Nephron (organoid): Measurements from ENCODE around the gene ACMSD.
A peak's percentile ranks its signal among the peaks of the same experiment; 100 is the strongest.
"Not testable (repeated sequence)": the region's sequence is repeated elsewhere in the genome, so short reads cannot be mapped to it uniquely, and the experiment has no call there.

Experiments used
- H3K27ac Mint-ChIP-seq, 3 experiments: 2 replicates each; pipeline ENCODE4 v1.8.0; 2020; ENCODE audit warnings: mixed read lengths in 3 of 3, mild to moderate bottlenecking in 2 of 3, moderate library complexity in 1 of 3
- H3K27me3 Mint-ChIP-seq: 2 replicates; pipeline ENCODE4 v1.8.0; 2021; ENCODE audit warnings: low read depth, mild to moderate bottlenecking, moderate library complexity, mixed read lengths
- H3K36me3 Mint-ChIP-seq: 2 replicates; pipeline ENCODE4 v1.8.0; 2020; ENCODE audit warnings: low read depth, mixed read lengths
- H3K4me1 Mint-ChIP-seq: 2 replicates; pipeline ENCODE4 v1.8.0; 2020; ENCODE audit warnings: mixed read lengths
- H3K4me3 Mint-ChIP-seq, 3 experiments: 2 replicates each; pipeline ENCODE4 v1.8.0; 2020; ENCODE audit warnings: mild to moderate bottlenecking in 3 of 3, mixed read lengths in 3 of 3, moderate library complexity in 2 of 3
- H3K9me3 Mint-ChIP-seq: 2 replicates; pipeline ENCODE4 v1.8.0; 2020; ENCODE audit warnings: mixed read lengths
- CTCF ChIP-seq, 3 experiments: fragments of 200-600 bp; sonication (generic); IDR thresholded peaks; one replicate each; pipeline ENCODE4 v1.5.0; 2021; ENCODE audit warnings: antibody characterized with exemption in 3 of 3; ENCODE audit not compliant: unreplicated experiment in 3 of 3

The ACMSD gene

GRCh38 chr2:134897932-134898331, 59.5 kb downstream of the ACMSD start:
- no peaks in the 10 kb centered on the region for H3K36me3 Mint-ChIP-seq
- H3K9me3 Mint-ChIP-seq, result no peaks in the 10 kb centered on the region
- H3K27me3 Mint-ChIP-seq, result no peaks in the 10 kb centered on the region
- no peak overlapping the region for H3K4me3 Mint-ChIP-seq
- no peak overlapping the region for H3K27ac Mint-ChIP-seq
- H3K4me1 Mint-ChIP-seq, result peaks cover 10% of the 10 kb centered on the region
- TF ChIP-seq CTCF (IDR thresholded peaks at IDR 0.05; ENCODE audit: unreplicated experiment in 3 of 3), result peak; percentile 39 to 50 (median 41)

GRCh38 chr2:134899204-134899603, 60.8 kb downstream of the ACMSD start:
- Mint-ChIP-seq H3K36me3 (no peaks in the 10 kb centered on the region), H3K9me3 (no peaks in the 10 kb centered on the region), H3K4me3 (no peak overlapping the region), H3K4me1 (peaks cover 10% of the 10 kb centered on the region), H3K27me3 (no peaks in the 10 kb centered on the region), H3K27ac (no peak overlapping the region)
- TF ChIP-seq CTCF (IDR thresholded peaks at IDR 0.05; ENCODE audit: unreplicated experiment in 3 of 3), result no peak

GRCh38 chr2:134900151-134900550, 61.7 kb downstream of the ACMSD start:
- no peak overlapping the region for H3K4me3 Mint-ChIP-seq
- H3K36me3 Mint-ChIP-seq, result no peaks in the 10 kb centered on the region
- no peaks in the 10 kb centered on the region for H3K27me3 Mint-ChIP-seq

GRCh38 chr2:134903701-134904100, 65.3 kb downstream of the ACMSD start:
- not testable (repeated sequence) for H3K36me3 Mint-ChIP-seq, H3K27me3 Mint-ChIP-seq, H3K4me1 Mint-ChIP-seq, H3K27ac Mint-ChIP-seq, H3K9me3 Mint-ChIP-seq, H3K4me3 Mint-ChIP-seq

More at GRCh38 chr2:134900151-134900550, 61.7 kb downstream of the ACMSD start:
- H3K27ac Mint-ChIP-seq, result no peak overlapping the region
- no peak for TF ChIP-seq CTCF (IDR thresholded peaks at IDR 0.05; ENCODE audit: unreplicated experiment in 3 of 3)
- no peaks in the 10 kb centered on the region for H3K9me3 Mint-ChIP-seq
- peaks cover 10% of the 10 kb centered on the region for H3K4me1 Mint-ChIP-seq

- Mint-ChIP-seq H3K4me1 (peaks cover 3% of the 10 kb centered on the region), H3K27ac (no peak overlapping the region), H3K36me3 (no peaks in the 10 kb centered on the region), H3K9me3 (peaks cover 10% of the 10 kb centered on the region), H3K27me3 (no peaks in the 10 kb centered on the region), H3K4me3 (no peak overlapping the region)
- no peak for TF ChIP-seq CTCF (IDR thresholded peaks at IDR 0.05; ENCODE audit: unreplicated experiment in 3 of 3)
Measured at GRCh38 chr2:134905168-134905567, 66.8 kb downstream of the ACMSD start.

GRCh38 chr2:134906726-134907125, 68.3 kb downstream of the ACMSD start:
- no peak for TF ChIP-seq CTCF (IDR thresholded peaks at IDR 0.05; ENCODE audit: unreplicated experiment in 3 of 3)
- no peaks in the 10 kb centered on the region for H3K36me3 Mint-ChIP-seq

GRCh38 chr2:134907441-134908116, 69.2 kb downstream of the ACMSD start:
- H3K27ac Mint-ChIP-seq, H3K4me1 Mint-ChIP-seq, H3K4me3 Mint-ChIP-seq, H3K27me3 Mint-ChIP-seq, H3K36me3 Mint-ChIP-seq: not testable (repeated sequence)
- peaks cover 15% of the 10 kb centered on the region for H3K9me3 Mint-ChIP-seq

More at GRCh38 chr2:134906726-134907125, 68.3 kb downstream of the ACMSD start:
- Mint-ChIP-seq H3K9me3 (peaks cover 10% of the 10 kb centered on the region), H3K27me3 (no peaks in the 10 kb centered on the region), H3K4me3 (no peak overlapping the region), H3K27ac (no peak overlapping the region), H3K4me1 (no peaks in the 10 kb centered on the region)
